CD14-positive monocyte (primary cell): ENCODE results near the gene ABCG1. TPM values are rescaled to one million over a fixed set of nuclear protein-coding genes. Genes with fewer than 3 reads are reported as not detected.
A peak's percentile ranks its signal among the peaks of the same experiment; 100 is the strongest.

Source experiments
- DNase-seq, 3 donors: peaks; one replicate each; pipeline ENCODE4 v3.0.0-alpha.2; 2011 to 2022
- H2AFZ ChIP-seq: 2 replicates; pipeline ENCODE4 v1.6.0; 2012; ENCODE audit warnings: mild to moderate bottlenecking, low read depth, low read length, inconsistent platforms; ENCODE audit not compliant: insufficient read depth, poor library complexity, severe bottlenecking
- H3K27ac ChIP-seq, 2 donors: 1 replicate in 1 of 2; 2 replicates in 1 of 2; pipeline ENCODE4 v1.5.1; 2012 to 2013; ENCODE audit warnings: low read length in 2 of 2, control low read depth in 1 of 2, inconsistent platforms in 1 of 2, low read depth in 1 of 2, mild to moderate bottlenecking in 1 of 2
- H3K27me3 ChIP-seq, 2 donors: one replicate each; pipeline versions ENCODE4 v1.6.0 to v1.6.1; 2011 to 2013; ENCODE audit warnings: low read length in 2 of 2; ENCODE audit not compliant: control insufficient read depth in 2 of 2, insufficient read depth in 2 of 2
- H3K36me3 ChIP-seq, 2 donors: replicated peaks in 1 of 2; 1 replicate in 1 of 2; 2 replicates in 1 of 2; pipeline versions ENCODE4 v1.5.1 to v1.6.1; 2012 to 2013; ENCODE audit warnings: low read length in 2 of 2, control low read depth in 1 of 2, inconsistent platforms in 1 of 2, mild to moderate bottlenecking in 1 of 2; ENCODE audit not compliant: insufficient read depth in 2 of 2, control insufficient read depth in 1 of 2
- H3K4me1 ChIP-seq, 2 donors: 1 replicate in 1 of 2; 2 replicates in 1 of 2; pipeline versions ENCODE4 v1.5.1 to v1.6.1; 2012 to 2013; ENCODE audit warnings: low read length in 2 of 2, control low read depth in 1 of 2, inconsistent platforms in 1 of 2, mild to moderate bottlenecking in 1 of 2, moderate library complexity in 1 of 2; ENCODE audit not compliant: insufficient read depth in 2 of 2, control insufficient read depth in 1 of 2
- H3K4me2 ChIP-seq: replicated peaks from 2 replicates; pipeline ENCODE3; 2012; ENCODE audit warnings: low read length, moderate library complexity, mild to moderate bottlenecking; ENCODE audit not compliant: poor library complexity, severe bottlenecking; ENCODE audit errors: extremely low read depth
- H3K4me3 ChIP-seq, 3 experiments: fragments of 200-600 bp in 1 of 3; sonication (generic) in 1 of 3; replicated peaks in 1 of 3; 1 replicate in 2 of 3; 2 replicates in 1 of 3; pipeline ENCODE4 v1.5.1; 2011 to 2013; ENCODE audit warnings: low read length in 3 of 3, mild to moderate bottlenecking in 3 of 3, control low read depth in 2 of 3, low read depth in 2 of 3, inconsistent platforms in 1 of 3, moderate library complexity in 1 of 3
- H3K79me2 ChIP-seq: 2 replicates; pipeline ENCODE4 v1.6.0; 2012; ENCODE audit warnings: mild to moderate bottlenecking, control low read depth, inconsistent platforms, low read length, moderate library complexity; ENCODE audit not compliant: insufficient read depth
- H3K9ac ChIP-seq: 2 replicates; pipeline ENCODE4 v1.6.0; 2017; ENCODE audit warnings: low read length, mild to moderate bottlenecking; ENCODE audit not compliant: insufficient read depth, poor library complexity, severe bottlenecking
- H3K9me3 ChIP-seq, 2 donors: replicated peaks in 1 of 2; 1 replicate in 1 of 2; 2 replicates in 1 of 2; pipeline versions ENCODE4 v1.5.1 to v1.6.1; 2012 to 2013; ENCODE audit warnings: low read length in 2 of 2, control low read depth in 1 of 2; ENCODE audit not compliant: control insufficient read depth in 1 of 2, insufficient read depth in 1 of 2
- H4K20me1 ChIP-seq: 2 replicates; pipeline ENCODE4 v1.6.0; 2012; ENCODE audit warnings: mild to moderate bottlenecking, low read length, control low read depth, moderate library complexity; ENCODE audit not compliant: insufficient read depth
- H3K27ac Mint-ChIP-seq, 7 donors: one replicate each; pipeline ENCODE4 v1.8.0; 2020; ENCODE audit warnings: mild to moderate bottlenecking in 7 of 7, mixed read lengths in 7 of 7, moderate library complexity in 6 of 7, inconsistent platforms in 2 of 7
- H3K27me3 Mint-ChIP-seq, 3 donors: one replicate each; pipeline ENCODE4 v1.8.0; 2021 to 2022; ENCODE audit warnings: low read depth in 3 of 3, mild to moderate bottlenecking in 3 of 3, mixed read lengths in 3 of 3, moderate library complexity in 3 of 3, inconsistent platforms in 1 of 3
- H3K36me3 Mint-ChIP-seq, 2 donors: one replicate each; pipeline ENCODE4 v1.8.0; 2020; ENCODE audit warnings: mixed read lengths in 2 of 2, inconsistent platforms in 1 of 2, mild to moderate bottlenecking in 1 of 2
- H3K4me1 Mint-ChIP-seq: one replicate; pipeline ENCODE4 v1.8.0; 2020; ENCODE audit warnings: mild to moderate bottlenecking, mixed read lengths
- H3K4me3 Mint-ChIP-seq, 2 donors: one replicate each; pipeline ENCODE4 v1.8.0; 2020; ENCODE audit warnings: mild to moderate bottlenecking in 2 of 2, mixed read lengths in 2 of 2, moderate library complexity in 1 of 2
- H3K9me3 Mint-ChIP-seq, 7 donors: one replicate each; pipeline ENCODE4 v1.8.0; 2020 to 2022; ENCODE audit warnings: mixed read lengths in 7 of 7, mild to moderate bottlenecking in 6 of 7, moderate library complexity in 6 of 7, inconsistent platforms in 2 of 7
- WGBS: methylation state at CpG from one replicate; pipeline ENCODE4 v1.1.5; 2013; ENCODE audit warnings: missing lambda C conversion rate; ENCODE audit not compliant: insufficient coverage; 5-methylcytosine and 5-hydroxymethylcytosine counted together
- intact Hi-C, 2 donors: fragments of 100-400 bp; cut with micrococcal nuclease; formaldehyde crosslinking; loops; one replicate each; pipeline versions ENCODE4 v1.15.0 to v1.15.1; 2023
- polyA plus RNA-seq, 3 donors: library from polyadenylated mRNA; depleted of rRNA in 1 of 3; unstranded in 2 of 3; stranded (reverse) in 1 of 3; fragments of 300-500 nt in 2 of 3; fragments of >200 nt in 1 of 3; fragmentation: Illumina TruSeq in 2 of 3; gene quantifications; 1 replicate in 2 of 3; 2 replicates in 1 of 3; pipeline ENCODE4 v1.2.3, GENCODE V29; 2012 to 2021
- TF ChIP-seq, protein P1 (sequence below): fragments of 200-600 bp; IDR thresholded peaks from one replicate; pipeline ENCODE4 v1.8.0; 2022; ENCODE audit warnings: antibody characterized with exemption, mild to moderate bottlenecking

The ABCG1 gene
- polyA plus RNA-seq, 3 donors, result 3.0 to 5.2 (median 3.5) TPM

DNA sequence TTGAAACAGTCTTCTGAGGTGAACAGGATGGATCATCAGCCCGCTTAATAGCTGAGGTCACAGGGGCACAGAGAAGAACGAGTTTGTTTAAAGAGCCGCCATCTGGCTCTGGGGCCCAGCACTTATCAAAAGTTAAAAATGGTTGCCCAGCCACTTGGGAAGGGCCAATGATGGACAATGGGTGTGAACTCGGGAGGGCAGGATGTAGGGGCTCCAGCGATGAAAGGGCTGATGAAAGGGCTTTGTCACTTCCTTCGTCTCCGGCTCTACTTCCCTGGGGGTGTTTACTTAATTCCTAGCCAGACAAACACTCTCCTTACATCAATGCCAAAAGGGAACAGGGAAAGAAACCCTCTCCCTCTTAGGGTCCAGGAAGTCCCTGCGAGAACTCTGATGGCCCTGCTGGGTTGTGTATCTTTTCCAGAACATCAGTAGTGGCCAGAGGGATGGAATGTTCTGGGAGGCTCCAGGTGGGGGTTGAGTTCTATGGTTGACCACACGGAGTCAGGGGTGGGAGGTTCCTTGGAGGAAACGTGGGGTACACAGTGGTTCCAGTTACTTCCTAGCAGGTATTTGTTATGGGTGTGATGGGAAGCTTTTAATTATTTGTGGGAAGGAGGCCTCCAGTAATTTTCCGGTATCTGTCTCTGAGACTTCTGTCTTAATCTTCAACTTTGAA, 9.0 kb upstream of the ABCG1 start:
- WGBS, result 92% methylated on average over 3 of the region's 11 CpGs
- no peaks in the 10 kb centered on the region for H4K20me1 ChIP-seq
- H3K27me3 Mint-ChIP-seq, result peaks cover 0 to 2% (median 1%) of the 10 kb centered on the region in 3 donors
- no peak overlapping the region for H2AFZ ChIP-seq
- intact Hi-C loops, result no loop called here
- H3K27ac ChIP-seq, result no peak overlapping the region
- H3K9me3 ChIP-seq, result no peaks in the 10 kb centered on the region
- no peak overlapping the region for H3K9ac ChIP-seq
- peaks cover 0 to 9% (median 0%) of the 10 kb centered on the region in 7 donors for H3K9me3 Mint-ChIP-seq
- TF ChIP-seq, protein P1, sequence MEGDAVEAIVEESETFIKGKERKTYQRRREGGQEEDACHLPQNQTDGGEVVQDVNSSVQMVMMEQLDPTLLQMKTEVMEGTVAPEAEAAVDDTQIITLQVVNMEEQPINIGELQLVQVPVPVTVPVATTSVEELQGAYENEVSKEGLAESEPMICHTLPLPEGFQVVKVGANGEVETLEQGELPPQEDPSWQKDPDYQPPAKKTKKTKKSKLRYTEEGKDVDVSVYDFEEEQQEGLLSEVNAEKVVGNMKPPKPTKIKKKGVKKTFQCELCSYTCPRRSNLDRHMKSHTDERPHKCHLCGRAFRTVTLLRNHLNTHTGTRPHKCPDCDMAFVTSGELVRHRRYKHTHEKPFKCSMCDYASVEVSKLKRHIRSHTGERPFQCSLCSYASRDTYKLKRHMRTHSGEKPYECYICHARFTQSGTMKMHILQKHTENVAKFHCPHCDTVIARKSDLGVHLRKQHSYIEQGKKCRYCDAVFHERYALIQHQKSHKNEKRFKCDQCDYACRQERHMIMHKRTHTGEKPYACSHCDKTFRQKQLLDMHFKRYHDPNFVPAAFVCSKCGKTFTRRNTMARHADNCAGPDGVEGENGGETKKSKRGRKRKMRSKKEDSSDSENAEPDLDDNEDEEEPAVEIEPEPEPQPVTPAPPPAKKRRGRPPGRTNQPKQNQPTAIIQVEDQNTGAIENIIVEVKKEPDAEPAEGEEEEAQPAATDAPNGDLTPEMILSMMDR, result no peak
- no peak for DNase-seq
- H3K27ac Mint-ChIP-seq, result peak overlapping the region in 1 of 7 donors; percentile 24
- H3K27me3 ChIP-seq, result no peaks in the 10 kb centered on the region
- H3K36me3 ChIP-seq, result no peaks in the 10 kb centered on the region
- peaks cover 18% of the 10 kb centered on the region for H3K4me1 Mint-ChIP-seq
- no peak overlapping the region for H3K4me3 Mint-ChIP-seq
- H3K4me1 ChIP-seq, result peaks cover 6 to 7% of the 10 kb centered on the region in 2 donors
- H3K79me2 ChIP-seq, result no peaks in the 10 kb centered on the region
- no peak overlapping the region for H3K4me2 ChIP-seq
- H3K36me3 Mint-ChIP-seq, result no peaks in the 10 kb centered on the region
- no peak overlapping the region for H3K4me3 ChIP-seq

DNA sequence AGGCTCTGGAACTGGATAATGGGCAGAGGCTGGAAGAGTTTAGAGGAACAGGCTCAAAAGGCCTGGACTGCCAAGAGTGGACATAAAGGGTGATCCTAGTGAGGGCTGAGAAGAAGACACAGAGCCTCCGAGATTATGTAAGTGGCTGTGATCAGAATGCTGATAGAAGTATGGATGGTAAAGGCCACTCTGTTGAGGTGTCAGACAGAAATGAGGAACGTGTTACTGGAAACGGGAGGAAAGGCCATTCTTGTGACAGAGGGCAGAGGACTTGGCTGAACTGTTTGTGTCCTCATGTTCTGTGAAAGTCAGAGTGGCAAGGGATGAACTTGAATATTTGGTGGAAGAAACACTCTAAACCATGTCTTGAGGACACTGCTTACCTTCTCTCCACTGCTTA, 6.7 kb upstream of the ABCG1 start:
- H4K20me1 ChIP-seq, result no peaks in the 10 kb centered on the region
- H3K27me3 ChIP-seq, result no peaks in the 10 kb centered on the region
- H3K27ac Mint-ChIP-seq, result peak overlapping the region in 1 of 7 donors; percentile 20
- H3K27me3 Mint-ChIP-seq, result peaks cover 0 to 3% (median 3%) of the 10 kb centered on the region in 3 donors
- H3K4me3 Mint-ChIP-seq, result no peak overlapping the region
- H3K9ac ChIP-seq, result no peak overlapping the region
- H3K4me1 Mint-ChIP-seq, result peaks cover 18% of the 10 kb centered on the region
- no peaks in the 10 kb centered on the region for H3K79me2 ChIP-seq
- H3K36me3 Mint-ChIP-seq, result peaks cover 0 to 3% of the 10 kb centered on the region in 2 donors
- TF ChIP-seq, protein P1, result no peak
- peaks cover 10 to 21% (median 17%) of the 10 kb centered on the region in 7 donors for H3K9me3 Mint-ChIP-seq
- H3K9me3 ChIP-seq, result peaks cover 12 to 20% of the 10 kb centered on the region in 2 donors
- peaks cover 6 to 7% of the 10 kb centered on the region in 2 donors for H3K4me1 ChIP-seq
- H3K4me3 ChIP-seq, result no peak overlapping the region
- WGBS, result 57% methylated on average over 3 of the region's 3 CpGs
- H2AFZ ChIP-seq, result no peak overlapping the region
- peak in 1 of 3 donors; percentile 40 for DNase-seq
- H3K36me3 ChIP-seq, result no peaks in the 10 kb centered on the region
- no peak overlapping the region for H3K27ac ChIP-seq
- H3K4me2 ChIP-seq, result no peak overlapping the region
- intact Hi-C loops, result no loop called here
